Mucosa of rectum (tissue), 2 donors: Measurements from ENCODE around the gene TMEM260.
"Not testable (repeated sequence)": the region's sequence is repeated elsewhere in the genome, so short reads cannot be mapped to it uniquely, and the experiment has no call there.

ENCODE experiments used
- H3K27ac ChIP-seq, 2 donors: one replicate each; pipeline ENCODE4 v1.7.0; 2013; ENCODE audit warnings: inconsistent platforms in 2 of 2, low read depth in 2 of 2, low read length in 2 of 2
- H3K27me3 ChIP-seq, 2 donors: one replicate each; pipeline ENCODE4 v1.7.0; 2013; ENCODE audit warnings: low read length in 2 of 2; ENCODE audit not compliant: control insufficient read depth in 2 of 2, insufficient read depth in 2 of 2
- H3K36me3 ChIP-seq, 2 donors: one replicate each; pipeline ENCODE4 v1.7.0; 2013; ENCODE audit warnings: low read length in 2 of 2; ENCODE audit not compliant: control insufficient read depth in 2 of 2, insufficient read depth in 2 of 2
- H3K4me1 ChIP-seq, 2 donors: one replicate each; pipeline ENCODE4 v1.7.0; 2013; ENCODE audit warnings: low read length in 2 of 2, mild to moderate bottlenecking in 1 of 2; ENCODE audit not compliant: control insufficient read depth in 2 of 2, insufficient read depth in 2 of 2
- H3K4me3 ChIP-seq, 2 donors: one replicate each; pipeline ENCODE4 v1.7.0; 2013; ENCODE audit warnings: low read length in 2 of 2
- H3K9ac ChIP-seq, 2 donors: one replicate each; pipeline ENCODE4 v1.7.0; 2013; ENCODE audit warnings: low read length in 2 of 2, low read depth in 1 of 2, mild to moderate bottlenecking in 1 of 2
- H3K9me3 ChIP-seq, 2 donors: one replicate each; pipeline ENCODE4 v1.7.0; 2013; ENCODE audit warnings: low read length in 2 of 2; ENCODE audit not compliant: control insufficient read depth in 2 of 2
- donor health status: healthy.
- donor health status: Normal muscosa, but diverticular disease.

TMEM260 gene

DNA sequence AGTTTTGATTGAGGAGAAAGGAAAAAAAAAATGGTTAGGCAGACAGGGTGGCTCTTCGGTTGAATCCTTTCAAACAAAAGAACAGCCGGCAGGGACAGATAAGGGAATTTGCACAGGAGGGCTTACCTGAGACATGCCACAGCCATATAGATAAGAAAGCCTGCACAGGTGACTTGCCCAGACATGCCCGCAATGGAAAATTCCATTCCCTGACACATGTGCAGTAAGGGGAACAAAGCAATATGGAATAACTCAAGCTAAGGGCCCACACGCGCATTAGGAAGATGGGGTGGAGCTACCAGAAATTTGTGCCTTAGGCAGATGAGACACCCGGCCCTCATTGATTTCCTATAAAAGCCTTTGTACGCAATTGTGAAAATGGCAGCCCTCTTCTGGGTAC, 86.7 kb downstream of the TMEM260 start:
- no peak overlapping the region for H3K27ac ChIP-seq
- H3K27me3 ChIP-seq = no peaks in the 10 kb centered on the region
- H3K9me3 ChIP-seq = no peaks in the 10 kb centered on the region
- H3K4me3 ChIP-seq = no peak overlapping the region
- no peaks in the 10 kb centered on the region for H3K4me1 ChIP-seq
- H3K9ac ChIP-seq = no peak overlapping the region
- no peaks in the 10 kb centered on the region for H3K36me3 ChIP-seq

- Histone ChIP-seq H3K36me3 (no peaks in the 10 kb centered on the region), H3K27me3 (no peaks in the 10 kb centered on the region), H3K4me3 (no peak overlapping the region), H3K4me1 (no peaks in the 10 kb centered on the region), H3K9ac (no peak overlapping the region), H3K27ac (no peak overlapping the region), H3K9me3 (no peaks in the 10 kb centered on the region)
These were observed 87.1 kb downstream of the TMEM260 start for GRCh38 chr14:56666716-56667115.

DNA sequence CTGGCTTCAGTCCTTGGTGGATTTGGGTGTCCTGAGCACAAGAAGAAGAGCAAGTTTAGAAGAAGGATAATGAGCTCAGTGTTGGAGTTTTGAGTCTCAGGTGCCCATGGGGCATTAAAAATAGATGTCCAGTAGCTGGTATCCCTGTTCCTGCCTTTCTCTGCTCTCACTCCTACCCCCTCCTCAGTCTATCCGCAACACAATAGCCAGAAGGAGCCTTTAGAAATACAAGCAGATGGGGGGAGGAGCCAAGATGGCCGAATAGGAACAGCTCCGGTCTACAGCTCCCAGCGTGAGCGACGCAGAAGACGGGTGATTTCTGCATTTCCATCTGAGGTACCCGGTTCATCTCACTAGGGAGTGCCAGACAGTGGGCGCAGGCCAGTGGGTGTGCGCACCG, 87.7 kb downstream of the TMEM260 start:
- not testable (repeated sequence) for H3K9me3 ChIP-seq, H3K27me3 ChIP-seq, H3K36me3 ChIP-seq, H3K4me1 ChIP-seq, H3K9ac ChIP-seq, H3K27ac ChIP-seq, H3K4me3 ChIP-seq

- no peaks in the 10 kb centered on the region for H3K4me1 ChIP-seq
- H3K9me3 ChIP-seq = no peaks in the 10 kb centered on the region
- H3K27ac ChIP-seq = no peak overlapping the region
- H3K27me3 ChIP-seq = no peaks in the 10 kb centered on the region
- no peak overlapping the region for H3K9ac ChIP-seq
- no peaks in the 10 kb centered on the region for H3K36me3 ChIP-seq
- no peak overlapping the region for H3K4me3 ChIP-seq
These were observed 96.4 kb downstream of the TMEM260 start for GRCh38 chr14:56676042-56676441.

- H3K27me3 ChIP-seq = no peaks in the 10 kb centered on the region
- H3K4me3 ChIP-seq = no peak overlapping the region
- H3K9me3 ChIP-seq = no peaks in the 10 kb centered on the region
- no peak overlapping the region for H3K9ac ChIP-seq
- no peak overlapping the region for H3K27ac ChIP-seq
- no peaks in the 10 kb centered on the region for H3K4me1 ChIP-seq
- H3K36me3 ChIP-seq = no peaks in the 10 kb centered on the region
These were observed 99.2 kb downstream of the TMEM260 start for GRCh38 chr14:56678838-56679237.

DNA sequence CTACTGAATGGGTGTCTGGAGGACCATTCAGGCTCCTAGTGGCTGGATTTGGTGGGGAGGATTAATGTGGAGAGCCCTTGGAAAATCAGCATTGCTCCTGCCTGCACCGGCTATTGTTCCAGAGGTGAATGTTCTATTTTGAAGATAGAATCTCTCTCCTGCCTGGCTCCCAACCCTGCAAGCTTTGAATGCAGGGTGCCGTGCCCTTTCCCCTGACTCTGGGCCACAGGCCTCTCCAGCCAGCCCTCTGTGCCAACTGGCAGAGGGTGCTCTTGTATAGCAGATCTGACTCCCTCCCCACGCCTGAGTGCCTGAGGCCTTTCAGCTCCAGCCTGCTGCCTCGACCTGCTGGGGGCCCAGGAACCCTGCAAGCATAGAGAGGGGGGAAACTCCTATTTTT, 106.8 kb downstream of the TMEM260 start:
- no peaks in the 10 kb centered on the region for H3K27me3 ChIP-seq
- H3K27ac ChIP-seq = no peak overlapping the region
- H3K36me3 ChIP-seq = no peaks in the 10 kb centered on the region
- no peaks in the 10 kb centered on the region for H3K9me3 ChIP-seq
- H3K4me1 ChIP-seq = no peaks in the 10 kb centered on the region
- no peak overlapping the region for H3K9ac ChIP-seq
- H3K4me3 ChIP-seq = no peak overlapping the region

DNA sequence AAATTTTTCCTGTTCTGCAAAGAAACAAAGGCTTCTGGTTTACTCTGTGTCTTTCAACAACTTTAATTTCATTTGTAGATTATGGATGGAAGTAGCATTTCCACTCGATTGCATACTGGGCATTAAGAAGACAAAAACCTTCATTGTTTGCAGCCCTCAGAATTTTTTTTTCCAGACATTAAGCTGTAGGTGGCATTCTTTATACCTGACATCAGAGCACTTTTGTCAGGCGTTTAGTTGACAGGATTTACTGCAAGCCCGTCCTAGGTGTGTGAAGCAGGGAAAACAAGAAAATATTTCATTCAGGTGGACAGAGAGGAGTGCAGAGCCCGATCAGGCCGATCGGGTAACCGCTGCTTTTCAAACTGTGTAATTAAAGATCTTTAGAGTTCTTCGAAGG, 107.5 kb downstream of the TMEM260 start:
- H3K9me3 ChIP-seq = no peaks in the 10 kb centered on the region
- no peak overlapping the region for H3K9ac ChIP-seq
- no peaks in the 10 kb centered on the region for H3K4me1 ChIP-seq
- H3K27me3 ChIP-seq = no peaks in the 10 kb centered on the region
- H3K36me3 ChIP-seq = no peaks in the 10 kb centered on the region
- no peak overlapping the region for H3K27ac ChIP-seq
- H3K4me3 ChIP-seq = no peak overlapping the region

- Histone ChIP-seq H3K27ac (no peak overlapping the region), H3K4me1 (no peaks in the 10 kb centered on the region), H3K9me3 (no peaks in the 10 kb centered on the region), H3K4me3 (no peak overlapping the region), H3K36me3 (no peaks in the 10 kb centered on the region), H3K27me3 (no peaks in the 10 kb centered on the region), H3K9ac (no peak overlapping the region)
These were observed 115.0 kb downstream of the TMEM260 start for GRCh38 chr14:56694609-56695008.

DNA sequence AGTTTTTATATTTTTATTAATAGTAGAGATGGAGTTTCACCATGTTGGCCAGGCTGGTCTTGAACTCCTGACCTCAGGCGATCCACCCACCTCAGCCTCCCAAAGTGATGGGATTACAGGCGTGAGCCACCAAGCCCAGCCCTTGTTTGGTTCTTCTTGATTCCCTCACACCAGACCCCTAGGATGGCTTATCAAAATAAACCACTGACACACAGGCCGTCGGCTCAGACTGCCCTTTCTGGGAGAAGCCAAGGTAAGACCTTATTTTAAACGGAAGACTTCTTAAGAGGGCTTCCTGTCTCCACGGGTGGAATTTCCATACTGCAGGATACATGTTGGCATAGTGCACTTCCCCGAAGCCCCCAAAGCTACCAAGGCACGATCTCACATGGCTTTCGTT, 115.6 kb downstream of the TMEM260 start:
- not testable (repeated sequence) for H3K27me3 ChIP-seq, H3K9ac ChIP-seq, H3K36me3 ChIP-seq, H3K9me3 ChIP-seq, H3K4me3 ChIP-seq, H3K27ac ChIP-seq, H3K4me1 ChIP-seq
